Muscle layer of colon (tissue), 2 donors: ENCODE results near the gene ACOXL.

Experiments used
- H3K27ac ChIP-seq: one replicate; pipeline ENCODE4 v1.7.0; 2013; ENCODE audit warnings: low read depth, mild to moderate bottlenecking, low read length, moderate library complexity
- H3K27me3 ChIP-seq, 2 donors: one replicate each; pipeline ENCODE4 v1.7.0; 2013; ENCODE audit warnings: low read length in 2 of 2, mild to moderate bottlenecking in 2 of 2; ENCODE audit not compliant: insufficient read depth in 2 of 2, control insufficient read depth in 1 of 2
- H3K36me3 ChIP-seq: one replicate; pipeline ENCODE4 v1.7.0; 2013; ENCODE audit warnings: mild to moderate bottlenecking, low read length; ENCODE audit not compliant: insufficient read depth
- H3K4me1 ChIP-seq: one replicate; pipeline ENCODE4 v1.7.0; 2013; ENCODE audit warnings: mild to moderate bottlenecking, low read length; ENCODE audit not compliant: insufficient read depth
- H3K4me3 ChIP-seq, 2 donors: one replicate each; pipeline ENCODE4 v1.7.0; 2013; ENCODE audit warnings: low read length in 2 of 2, low read depth in 1 of 2, mild to moderate bottlenecking in 1 of 2, moderate library complexity in 1 of 2
- H3K9ac ChIP-seq: one replicate; pipeline ENCODE4 v1.7.0; 2013; ENCODE audit warnings: low read length
- H3K9me3 ChIP-seq: one replicate; pipeline ENCODE4 v1.7.0; 2013; ENCODE audit warnings: mild to moderate bottlenecking, low read length
- donor health status: abdominal sarcoma.
- donor health status: Adenocarcinoma of cecum.

Gene ACOXL

DNA sequence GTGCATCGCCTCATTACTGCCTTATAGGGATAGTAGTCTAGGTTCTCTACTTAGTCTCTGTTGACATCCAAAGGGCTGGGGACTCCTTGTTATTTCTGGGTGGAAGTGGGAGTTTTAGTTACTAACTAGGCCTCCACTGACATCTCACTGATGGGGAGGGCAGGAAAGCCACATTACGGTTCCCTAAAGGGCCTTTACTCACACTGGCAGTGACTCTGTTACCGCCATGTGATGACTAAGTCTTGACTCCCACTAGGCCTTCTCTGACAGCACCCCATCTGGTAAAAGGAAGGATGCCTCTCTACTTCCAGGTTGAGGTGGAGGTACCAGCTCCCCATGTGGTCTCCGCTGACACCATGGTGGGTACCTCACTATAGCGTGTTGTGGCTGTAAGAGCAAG, 374.3 kb downstream of the ACOXL start:
- H3K36me3 ChIP-seq, result no peaks in the 10 kb centered on the region
- no peak overlapping the region for H3K4me3 ChIP-seq
- H3K9me3 ChIP-seq, result no peaks in the 10 kb centered on the region
- no peak overlapping the region for H3K27ac ChIP-seq
- no peaks in the 10 kb centered on the region for H3K4me1 ChIP-seq
- no peaks in the 10 kb centered on the region for H3K27me3 ChIP-seq
- no peak overlapping the region for H3K9ac ChIP-seq

DNA sequence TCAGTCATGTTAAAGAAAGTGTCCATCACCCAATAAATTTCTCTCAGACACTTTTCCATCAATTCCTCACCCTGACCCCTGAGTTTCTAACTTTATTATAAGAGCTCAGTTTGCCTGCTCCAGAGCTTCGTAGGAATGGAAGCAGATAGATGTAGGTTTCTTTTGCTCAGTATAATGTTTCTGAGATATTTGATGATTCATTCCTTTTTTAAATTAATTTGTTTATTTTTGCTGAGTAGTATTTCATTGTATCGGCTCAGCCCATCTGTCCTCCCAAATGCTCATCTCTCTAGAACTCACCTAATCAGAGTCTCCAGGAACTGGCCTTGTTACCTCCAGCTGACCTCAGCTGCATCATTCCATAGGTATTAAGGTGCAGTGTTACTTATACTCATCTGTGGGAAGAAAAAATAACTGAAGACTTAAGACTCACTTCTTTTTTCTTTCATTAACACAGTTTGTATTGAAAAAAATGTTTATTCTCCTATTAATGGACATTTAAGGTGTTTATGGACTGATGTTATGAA, 376.4 kb downstream of the ACOXL start:
- no peak overlapping the region for H3K4me3 ChIP-seq
- H3K9me3 ChIP-seq, result no peaks in the 10 kb centered on the region
- no peak overlapping the region for H3K27ac ChIP-seq
- no peaks in the 10 kb centered on the region for H3K27me3 ChIP-seq
- H3K36me3 ChIP-seq, result no peaks in the 10 kb centered on the region
- H3K9ac ChIP-seq, result no peak overlapping the region
- no peaks in the 10 kb centered on the region for H3K4me1 ChIP-seq

DNA sequence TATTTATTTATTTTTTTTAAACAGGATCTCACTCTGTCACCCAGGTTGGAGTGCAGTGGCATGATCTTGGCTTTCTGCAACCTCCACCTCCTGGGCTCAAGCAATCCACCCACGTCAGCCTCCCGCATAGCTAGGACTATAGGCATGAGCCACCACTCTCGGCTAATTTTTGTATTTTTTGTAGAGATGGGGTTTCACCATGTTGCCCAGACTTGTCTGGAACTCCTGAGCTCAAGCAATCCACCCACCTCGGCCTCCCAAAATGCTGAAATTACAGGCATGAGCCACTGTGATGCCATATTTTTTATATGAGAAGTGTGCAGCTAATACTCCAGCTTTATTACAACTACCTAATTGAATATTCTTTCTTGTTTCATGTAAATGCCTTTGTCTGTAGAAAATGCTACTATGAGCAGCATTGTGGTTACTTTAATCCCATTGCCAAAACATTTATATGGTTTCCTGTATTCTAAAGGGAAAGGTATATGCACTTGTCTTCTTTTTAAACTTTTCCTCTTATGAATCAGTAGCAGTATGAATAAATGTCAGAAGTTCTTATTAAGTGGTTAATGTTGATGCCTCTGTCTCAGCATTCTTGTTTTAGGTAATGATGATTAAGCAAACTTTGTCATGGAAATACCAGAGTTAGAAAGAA, 378.9 kb downstream of the ACOXL start:
- H3K9me3 ChIP-seq, result no peaks in the 10 kb centered on the region
- H3K27ac ChIP-seq, result no peak overlapping the region
- no peak overlapping the region for H3K9ac ChIP-seq
- peaks cover 0 to under 1% of the 10 kb centered on the region in 2 donors for H3K27me3 ChIP-seq
- no peaks in the 10 kb centered on the region for H3K36me3 ChIP-seq
- no peak overlapping the region for H3K4me3 ChIP-seq
- no peaks in the 10 kb centered on the region for H3K4me1 ChIP-seq

DNA sequence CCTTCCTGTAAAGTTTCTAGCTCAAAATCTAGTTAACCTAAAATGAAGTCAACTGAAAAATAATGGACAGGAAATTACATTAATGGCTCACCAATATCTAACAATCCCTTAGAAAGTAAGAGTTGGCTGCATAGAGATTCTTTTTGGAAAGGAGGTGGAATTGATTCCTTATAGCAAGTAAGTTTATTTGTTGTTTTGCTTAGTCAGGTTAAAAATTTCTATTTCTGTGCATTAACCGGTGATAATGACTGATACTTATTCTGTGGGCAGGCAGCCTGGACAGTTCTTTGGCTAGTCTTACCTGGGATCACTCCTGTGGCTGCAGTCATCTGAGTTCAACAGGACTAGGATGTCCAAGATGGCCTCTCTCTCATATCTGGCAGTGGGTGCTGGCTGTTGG, 381.5 kb downstream of the ACOXL start:
- Histone ChIP-seq H3K9ac (no peak overlapping the region), H3K9me3 (no peaks in the 10 kb centered on the region), H3K4me1 (peaks cover 10% of the 10 kb centered on the region), H3K27me3 (peaks cover 19 to 23% of the 10 kb centered on the region in 2 donors), H3K4me3 (no peak overlapping the region), H3K27ac (no peak overlapping the region), H3K36me3 (no peaks in the 10 kb centered on the region)

DNA sequence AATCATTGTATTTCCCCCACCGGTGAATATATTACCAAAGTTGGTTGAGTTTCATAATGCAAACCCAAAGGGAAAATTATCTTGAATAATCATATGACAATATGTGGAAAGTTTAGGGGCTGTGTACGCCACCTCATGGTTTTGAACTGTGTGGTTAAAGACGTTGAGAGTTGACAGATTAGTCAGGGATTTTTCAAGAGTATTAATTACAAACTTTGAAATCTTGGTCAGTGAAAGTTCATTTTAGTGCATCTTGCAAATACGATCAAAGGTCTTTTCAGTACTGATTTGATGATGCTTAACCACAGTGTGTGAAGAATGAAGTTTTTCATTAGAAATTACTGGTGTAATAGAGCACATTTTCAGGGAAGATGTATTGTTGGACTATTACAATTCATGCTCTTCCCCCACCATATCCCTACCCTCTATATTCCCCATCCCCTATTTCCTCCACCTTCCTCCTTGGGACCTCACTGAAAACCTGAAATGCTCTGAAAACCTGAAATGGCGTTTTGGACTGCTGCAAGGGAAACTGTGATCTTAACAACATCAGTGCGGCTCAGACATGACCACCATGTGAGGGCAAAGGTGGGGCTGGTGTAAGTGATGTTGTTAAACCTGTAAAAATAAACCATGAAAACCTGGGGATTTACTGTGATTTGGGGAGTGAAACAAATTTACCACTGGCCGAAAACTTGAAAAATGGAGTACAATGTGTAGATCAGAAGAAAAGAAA, 383.8 kb downstream of the ACOXL start:
- H3K9me3 ChIP-seq, result no peaks in the 10 kb centered on the region
- H3K27ac ChIP-seq, result no peak overlapping the region
- H3K36me3 ChIP-seq, result no peaks in the 10 kb centered on the region
- H3K4me3 ChIP-seq, result no peak overlapping the region
- H3K27me3 ChIP-seq, result peaks cover 25 to 40% of the 10 kb centered on the region in 2 donors
- H3K9ac ChIP-seq, result no peak overlapping the region
- peaks cover 20% of the 10 kb centered on the region for H3K4me1 ChIP-seq

DNA sequence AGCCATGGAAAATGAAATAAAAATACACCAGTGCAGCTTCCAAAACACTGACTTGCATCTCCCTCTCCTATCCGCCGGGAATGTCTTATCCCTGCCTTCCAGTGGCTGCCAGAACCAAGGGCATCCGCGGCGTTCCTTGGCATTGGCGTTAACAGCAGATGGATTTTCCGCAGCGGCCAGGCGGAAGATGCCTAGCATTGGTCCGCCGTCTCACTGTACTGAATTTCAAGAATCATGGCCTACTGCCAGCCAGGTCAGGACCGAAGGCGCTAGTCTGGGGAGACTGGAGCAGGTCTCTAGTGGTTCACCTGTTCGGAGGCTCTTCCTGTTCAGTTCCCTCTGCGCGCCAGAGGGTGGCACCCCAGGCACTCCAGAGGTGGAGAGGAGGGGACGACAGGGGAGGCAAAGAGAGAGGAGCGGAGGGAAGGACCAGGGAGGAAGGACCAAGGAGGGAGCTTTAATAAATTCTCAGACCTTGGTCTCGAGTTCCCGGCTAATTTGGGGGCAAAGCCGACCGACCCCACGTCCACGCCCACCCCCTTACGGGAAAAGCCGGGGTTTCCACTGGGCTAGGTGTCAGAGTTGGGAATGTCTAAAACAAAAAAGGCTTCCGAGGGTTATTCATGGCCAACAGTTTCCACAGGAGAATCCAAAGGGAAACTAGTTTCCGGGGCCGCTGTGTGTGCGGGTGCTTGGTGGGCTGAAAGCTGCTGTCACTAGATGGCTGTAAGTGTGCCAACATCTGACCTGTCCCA, 384.6 kb downstream of the ACOXL start:
- H3K4me1 ChIP-seq, result peaks cover 25% of the 10 kb centered on the region
- H3K9ac ChIP-seq, result no peak overlapping the region
- H3K4me3 ChIP-seq, result peak overlapping the region; percentile 25 to 65
- no peak overlapping the region for H3K27ac ChIP-seq
- peaks cover 25 to 46% of the 10 kb centered on the region in 2 donors for H3K27me3 ChIP-seq
- H3K36me3 ChIP-seq, result no peaks in the 10 kb centered on the region
- H3K9me3 ChIP-seq, result no peaks in the 10 kb centered on the region

DNA sequence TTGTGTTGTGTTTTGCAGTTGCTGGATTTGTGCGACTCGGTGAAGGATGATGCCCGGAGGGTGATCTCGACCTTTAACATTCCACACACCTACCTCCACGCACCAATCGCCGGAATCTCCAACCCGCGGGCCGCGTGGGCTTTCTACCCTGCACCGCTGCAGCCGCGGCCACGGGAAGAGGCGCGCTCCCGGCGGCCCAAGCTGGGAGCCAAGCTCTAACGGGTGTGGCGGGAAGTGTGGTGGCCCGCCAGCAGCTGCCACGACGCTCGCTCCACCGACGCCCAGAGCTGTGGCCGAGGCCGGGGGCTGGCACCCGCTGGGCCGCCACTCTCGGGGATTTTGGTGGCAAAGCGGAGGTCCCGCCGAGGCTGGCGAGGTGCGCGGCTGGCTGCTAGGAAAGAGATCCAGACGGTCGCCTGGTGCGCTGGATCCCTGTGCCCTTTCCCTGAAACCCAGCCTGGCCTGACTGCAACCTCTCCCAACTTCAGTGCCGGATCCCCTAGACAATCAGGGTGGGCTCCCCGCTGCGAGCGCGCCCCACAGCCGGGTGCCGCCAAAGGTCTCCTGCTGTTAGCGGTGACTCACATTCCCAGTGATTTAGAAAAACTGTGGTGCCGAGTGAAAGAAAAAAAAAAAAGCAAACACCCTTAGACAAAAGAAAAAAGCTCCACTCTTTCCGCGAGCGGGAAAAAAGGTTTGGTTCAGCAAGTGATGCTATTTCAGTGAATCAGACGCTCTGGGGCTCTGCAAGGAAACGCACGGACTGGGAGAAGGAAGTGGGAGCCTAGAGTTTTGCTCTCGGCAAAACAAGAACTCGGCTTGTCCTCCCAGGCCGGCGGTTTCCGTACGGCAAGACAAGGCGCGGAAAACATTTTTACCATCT, 385.5 kb downstream of the ACOXL start:
- no peak overlapping the region for H3K9ac ChIP-seq
- peak overlapping the region; percentile 25 to 65 for H3K4me3 ChIP-seq
- H3K27ac ChIP-seq, result no peak overlapping the region
- no peaks in the 10 kb centered on the region for H3K9me3 ChIP-seq
- peaks cover 26% of the 10 kb centered on the region for H3K4me1 ChIP-seq
- no peaks in the 10 kb centered on the region for H3K36me3 ChIP-seq
- peaks cover 25 to 47% of the 10 kb centered on the region in 2 donors for H3K27me3 ChIP-seq

DNA sequence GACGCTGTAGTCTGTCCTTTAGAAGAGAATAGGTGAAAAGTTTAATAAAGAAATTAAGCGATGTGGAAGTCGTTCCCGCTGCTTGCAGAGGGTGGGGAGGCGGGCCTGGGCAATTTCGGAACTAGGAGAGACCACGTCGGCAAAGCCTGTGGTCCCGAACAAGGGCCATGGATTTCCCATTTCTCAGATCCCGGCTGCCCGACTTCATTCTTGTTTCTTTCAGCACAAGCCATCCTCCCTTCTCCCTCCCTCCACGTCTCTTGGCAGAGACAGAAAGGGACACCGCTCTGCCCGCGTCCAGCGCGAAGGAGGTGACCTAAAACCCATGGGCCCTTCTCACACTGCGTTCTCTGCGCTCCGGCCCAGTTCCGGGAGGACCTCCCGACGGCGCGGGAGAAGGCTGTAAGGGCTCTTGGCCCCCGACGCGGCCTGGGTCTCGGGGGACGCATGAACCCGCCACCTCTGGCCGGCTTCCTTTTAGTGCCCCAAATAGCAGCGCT, 386.2 kb downstream of the ACOXL start:
- H3K9ac ChIP-seq, result no peak overlapping the region
- no peak overlapping the region for H3K27ac ChIP-seq
- peaks cover 31% of the 10 kb centered on the region for H3K4me1 ChIP-seq
- H3K9me3 ChIP-seq, result no peaks in the 10 kb centered on the region
- peak overlapping the region in 1 of 2 donors; percentile 65 for H3K4me3 ChIP-seq
- no peaks in the 10 kb centered on the region for H3K36me3 ChIP-seq
- peaks cover 26 to 47% of the 10 kb centered on the region in 2 donors for H3K27me3 ChIP-seq

DNA sequence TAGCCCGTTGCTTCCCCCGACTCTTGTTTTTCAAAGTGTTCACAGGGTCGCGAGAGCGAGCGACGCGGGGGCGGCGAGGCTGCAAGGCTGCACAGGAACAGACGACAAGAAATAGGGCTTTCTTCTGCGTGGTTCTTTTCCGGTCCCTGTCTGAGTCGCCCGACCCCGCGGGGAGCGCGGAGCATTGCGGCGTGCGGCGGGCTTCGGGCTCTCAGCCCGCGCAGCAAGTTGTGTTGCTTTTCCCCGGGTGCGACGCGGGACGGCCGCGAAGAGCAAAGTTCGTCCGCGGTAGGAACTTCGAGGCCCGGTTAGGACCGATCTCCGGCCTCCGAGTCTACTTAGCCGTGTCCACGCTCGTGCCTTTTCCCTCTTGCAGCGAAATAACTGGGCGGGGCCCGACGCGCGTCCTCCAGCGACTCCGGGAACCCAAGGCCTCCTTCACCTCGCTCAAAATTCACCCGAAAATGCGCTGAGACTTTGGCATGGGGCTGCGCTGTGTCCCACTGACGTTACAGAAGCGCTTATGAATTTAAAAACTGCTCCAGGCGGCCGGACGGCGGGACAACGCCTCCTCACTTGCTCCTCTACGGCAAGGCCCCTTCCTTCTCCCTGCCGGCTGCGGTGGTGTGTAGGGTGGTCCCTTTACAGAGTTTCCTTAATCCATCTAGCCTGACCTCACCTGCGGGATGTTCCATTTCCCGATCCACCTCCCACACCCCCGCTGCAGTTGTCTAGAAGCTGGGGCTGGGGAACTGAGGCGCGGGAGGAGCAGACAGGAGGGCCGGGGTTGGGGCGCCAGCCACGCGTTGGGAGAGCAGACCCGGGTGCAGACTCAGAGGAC, 386.8 kb downstream of the ACOXL start:
- H3K27ac ChIP-seq, result no peak overlapping the region
- peak overlapping the region in 1 of 2 donors; percentile 65 for H3K4me3 ChIP-seq
- no peaks in the 10 kb centered on the region for H3K9me3 ChIP-seq
- H3K27me3 ChIP-seq, result peaks cover 32 to 53% of the 10 kb centered on the region in 2 donors
- peaks cover 37% of the 10 kb centered on the region for H3K4me1 ChIP-seq
- H3K9ac ChIP-seq, result no peak overlapping the region
- no peaks in the 10 kb centered on the region for H3K36me3 ChIP-seq

DNA sequence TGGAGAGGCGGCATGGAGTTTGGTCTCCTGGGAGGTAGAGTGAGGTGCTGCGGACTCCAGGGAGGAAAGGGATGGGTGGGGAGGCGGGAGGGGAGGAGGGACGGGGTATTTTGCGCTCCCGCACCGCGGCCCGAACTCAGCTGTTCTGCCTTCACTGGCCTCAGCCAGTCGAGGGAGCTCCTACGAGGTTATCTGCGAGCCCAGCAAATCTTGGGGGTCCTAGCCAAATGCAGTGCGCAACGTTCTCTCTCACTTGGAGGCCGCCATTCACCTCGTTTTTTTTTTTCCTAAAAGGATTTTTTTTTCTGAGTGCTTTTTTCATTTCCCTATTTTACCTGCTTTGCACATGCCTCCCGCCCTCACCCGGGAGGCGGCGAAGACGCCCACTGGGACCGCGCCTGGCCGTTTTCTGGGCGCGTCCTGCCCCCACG, 387.5 kb downstream of the ACOXL start:
- Histone ChIP-seq H3K9me3 (no peaks in the 10 kb centered on the region), H3K9ac (no peak overlapping the region), H3K36me3 (no peaks in the 10 kb centered on the region), H3K4me1 (peaks cover 37% of the 10 kb centered on the region), H3K27me3 (peaks cover 35 to 55% of the 10 kb centered on the region in 2 donors), H3K27ac (no peak overlapping the region), H3K4me3 (peak overlapping the region; percentile 76 to 94)
